A673 (cell line): ENCODE data around the gene SOX5. TPM values are rescaled to one million over a fixed set of nuclear protein-coding genes. Genes with fewer than 3 reads are reported as not detected.

Experiments
- BruUV-seq: library from RNA; stranded (reverse); fragments of 400-500 nt; replicated peaks from 2 replicates; lab custom pipeline; 2021; lab: Mats Ljungman, UMichigan
- CTCF ChIA-PET: fragments of 300-600 bp; sonication (Branson Sonifier 250); formaldehyde crosslinking; loops from one replicate; lab custom pipeline; 2022; ENCODE audit warnings: antibody characterized with exemption; lab: Charles Lee
- POLR2A ChIA-PET: fragments of 300-600 bp; sonication (Branson Sonifier 250); formaldehyde crosslinking; loops from one replicate; lab custom pipeline; 2022; ENCODE audit warnings: antibody characterized with exemption; ENCODE audit not compliant: low non-redundant PET; lab: Charles Lee
- DNase-seq: peaks from one replicate; pipeline ENCODE4 v3.0.0-alpha.2; 2015; ENCODE audit warnings: low spot score
- H3K27ac ChIP-seq: fragments of 200-600 bp; sonication (generic); 2 replicates; pipeline ENCODE4 v1.5.1; 2016; ENCODE audit warnings: mixed run types, low read depth, mild to moderate bottlenecking, mixed read lengths, antibody characterized with exemption, low read length; ENCODE audit not compliant: poor library complexity, severe bottlenecking
- H3K27me3 ChIP-seq: fragments of 200-600 bp; sonication (generic); replicated peaks from 2 replicates; pipeline ENCODE4 v1.6.1; 2017; ENCODE audit warnings: mixed run types, low read depth, mild to moderate bottlenecking, mixed read lengths, antibody characterized with exemption, low read length; ENCODE audit not compliant: insufficient read depth, poor library complexity
- H3K36me3 ChIP-seq: fragments of 200-600 bp; sonication (generic); 2 replicates; pipeline ENCODE4 v1.6.1; 2016; ENCODE audit warnings: mixed run types, mild to moderate bottlenecking, mixed read lengths, antibody characterized with exemption, low read length; ENCODE audit not compliant: insufficient read depth, poor library complexity, severe bottlenecking
- H3K4me1 ChIP-seq: fragments of 200-600 bp; sonication (generic); 2 replicates; pipeline ENCODE4 v1.6.1; 2017; ENCODE audit warnings: mixed run types, mild to moderate bottlenecking, mixed read lengths, antibody characterized with exemption, low read length; ENCODE audit not compliant: insufficient read depth, poor library complexity, severe bottlenecking
- H3K4me3 ChIP-seq: fragments of 200-600 bp; sonication (generic); 2 replicates; pipeline ENCODE4 v1.5.1; 2016; ENCODE audit warnings: low read depth, mixed run types, mild to moderate bottlenecking, mixed read lengths, low read length; ENCODE audit not compliant: poor library complexity, severe bottlenecking
- H3K9me3 ChIP-seq: fragments of 200-600 bp; sonication (generic); 2 replicates; pipeline ENCODE4 v1.6.1; 2016; ENCODE audit warnings: mixed run types, low read depth, mild to moderate bottlenecking, mixed read lengths, antibody characterized with exemption, low read length; ENCODE audit not compliant: poor library complexity, severe bottlenecking
- EZH2 ChIP-seq: fragments of 200-600 bp; sonication (generic); IDR thresholded peaks from 2 replicates; pipeline ENCODE4 v1.6.1; 2017; ENCODE audit warnings: borderline replicate concordance, low read depth, mild to moderate bottlenecking, mixed read lengths, antibody characterized with exemption, low read length; ENCODE audit not compliant: poor library complexity, severe bottlenecking
- intact Hi-C: fragments of 100-400 bp; cut with micrococcal nuclease; formaldehyde crosslinking; loops from one replicate; pipeline ENCODE4 v1.10.0; 2022; ENCODE audit not compliant: unreplicated experiment
- total RNA-seq: library from RNA; stranded (reverse); gene quantifications from 2 replicates; pipeline ENCODE4 v1.2.3, GENCODE V29; 2021
- TF ChIP-seq, protein P1 (sequence below): fragments of 300-800, 200-600 bp; sonication (generic); conservative IDR thresholded peaks from 2 replicates; pipeline ENCODE4 v1.5.1; 2017; ENCODE audit warnings: low read depth, mild to moderate bottlenecking, antibody characterized with exemption, low read length, moderate library complexity, mixed read lengths

Gene SOX5
- total RNA-seq, 1 experiment from 2014 or later: 11.9 TPM

DNA sequence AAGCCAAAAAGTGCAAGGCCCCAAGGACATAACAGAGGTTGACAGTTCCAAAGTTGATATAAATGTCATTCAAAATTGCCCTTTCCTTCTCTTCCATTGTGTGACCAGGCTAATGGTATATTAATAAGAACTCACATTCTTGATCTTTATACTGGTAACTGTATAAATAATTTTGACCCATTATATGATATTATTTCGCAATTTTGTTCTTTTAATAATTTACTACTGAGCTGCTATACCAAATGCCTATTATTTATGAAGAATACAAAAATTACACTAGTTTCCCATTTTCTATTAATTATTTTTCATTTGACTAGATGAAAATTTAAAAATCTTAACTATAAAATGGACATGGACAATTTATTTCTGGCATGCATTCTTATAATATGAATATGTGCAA lies 370.2 kb downstream of the SOX5 start:
- TF ChIP-seq, protein P1, sequence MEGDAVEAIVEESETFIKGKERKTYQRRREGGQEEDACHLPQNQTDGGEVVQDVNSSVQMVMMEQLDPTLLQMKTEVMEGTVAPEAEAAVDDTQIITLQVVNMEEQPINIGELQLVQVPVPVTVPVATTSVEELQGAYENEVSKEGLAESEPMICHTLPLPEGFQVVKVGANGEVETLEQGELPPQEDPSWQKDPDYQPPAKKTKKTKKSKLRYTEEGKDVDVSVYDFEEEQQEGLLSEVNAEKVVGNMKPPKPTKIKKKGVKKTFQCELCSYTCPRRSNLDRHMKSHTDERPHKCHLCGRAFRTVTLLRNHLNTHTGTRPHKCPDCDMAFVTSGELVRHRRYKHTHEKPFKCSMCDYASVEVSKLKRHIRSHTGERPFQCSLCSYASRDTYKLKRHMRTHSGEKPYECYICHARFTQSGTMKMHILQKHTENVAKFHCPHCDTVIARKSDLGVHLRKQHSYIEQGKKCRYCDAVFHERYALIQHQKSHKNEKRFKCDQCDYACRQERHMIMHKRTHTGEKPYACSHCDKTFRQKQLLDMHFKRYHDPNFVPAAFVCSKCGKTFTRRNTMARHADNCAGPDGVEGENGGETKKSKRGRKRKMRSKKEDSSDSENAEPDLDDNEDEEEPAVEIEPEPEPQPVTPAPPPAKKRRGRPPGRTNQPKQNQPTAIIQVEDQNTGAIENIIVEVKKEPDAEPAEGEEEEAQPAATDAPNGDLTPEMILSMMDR: no peak
- no peak for TF ChIP-seq EZH2
- Histone ChIP-seq H3K9me3 (no peaks in the 10 kb centered on the region), H3K27me3 (no peaks in the 10 kb centered on the region), H3K4me3 (no peak overlapping the region), H3K4me1 (no peaks in the 10 kb centered on the region), H3K36me3 (no peaks in the 10 kb centered on the region), H3K27ac (no peak overlapping the region)
- no peak for DNase-seq
- intact Hi-C loops: no loop called here
- no TSS peak for BruUV-seq
- ChIA-PET POLR2A (no interaction called here), CTCF (no interaction called here)

DNA sequence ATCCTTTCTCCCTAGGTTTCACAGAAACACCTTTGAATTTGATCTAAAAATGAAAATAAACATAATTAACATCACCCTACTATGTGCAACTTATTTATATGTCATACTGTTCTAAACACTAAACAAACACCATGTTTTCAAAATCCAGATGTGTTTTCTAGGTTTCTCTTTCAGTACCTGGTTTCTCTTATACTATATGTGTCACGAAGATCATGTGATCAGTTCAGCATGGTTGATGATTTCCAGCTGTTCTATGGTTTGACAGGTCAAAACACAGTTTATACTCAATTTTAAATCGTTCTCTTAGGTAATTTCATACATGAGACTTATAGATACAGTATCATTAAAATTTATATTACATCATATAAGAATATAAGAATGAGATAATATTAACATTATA lies 373.1 kb downstream of the SOX5 start:
- H3K27ac ChIP-seq: no peak overlapping the region
- no peaks in the 10 kb centered on the region for H3K4me1 ChIP-seq
- POLR2A ChIA-PET: no interaction called here
- no peak overlapping the region for H3K4me3 ChIP-seq
- DNase-seq: no peak
- no peaks in the 10 kb centered on the region for H3K36me3 ChIP-seq
- H3K27me3 ChIP-seq: no peaks in the 10 kb centered on the region
- TF ChIP-seq, protein P1: no peak
- TF ChIP-seq EZH2: no peak
- CTCF ChIA-PET: no interaction called here
- BruUV-seq: no TSS peak
- no peaks in the 10 kb centered on the region for H3K9me3 ChIP-seq
- intact Hi-C loops: no loop called here

DNA sequence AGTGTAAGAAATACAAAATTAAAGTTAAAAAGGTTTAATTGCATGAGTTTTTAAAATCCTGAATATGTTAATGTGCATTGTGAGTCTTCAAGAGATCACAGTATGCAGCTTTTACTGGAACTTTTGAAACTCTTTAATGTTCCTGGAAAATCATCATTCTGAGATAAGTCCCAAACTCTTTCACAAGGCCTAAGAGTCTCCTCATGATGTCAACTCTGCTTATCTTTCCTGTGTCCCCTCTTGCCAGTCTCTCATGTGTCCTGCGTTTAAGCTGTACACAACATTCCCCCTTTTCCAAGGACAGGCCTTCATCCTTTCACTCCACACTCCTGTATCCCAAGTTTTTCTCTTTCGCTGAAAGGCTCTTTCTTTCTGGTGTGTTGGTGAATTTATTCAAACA lies 380.1 kb downstream of the SOX5 start:
- no peaks in the 10 kb centered on the region for H3K9me3 ChIP-seq

More for the DNA sequence above, 380.1 kb downstream of the SOX5 start:
- intact Hi-C loops: no loop called here
- Histone ChIP-seq H3K27ac (no peak overlapping the region), H3K4me3 (no peak overlapping the region), H3K36me3 (no peaks in the 10 kb centered on the region), H3K27me3 (peaks cover 10% of the 10 kb centered on the region), H3K4me1 (peaks cover 13% of the 10 kb centered on the region)
- ChIA-PET CTCF (no interaction called here), POLR2A (no interaction called here)
- BruUV-seq: no TSS peak
- DNase-seq: no peak
- TF ChIP-seq EZH2: no peak
- TF ChIP-seq, protein P1: no peak
